SIG-M5 treated with dmso at 0.1 percent for 504 hours (cell line): Measurements from ENCODE around the gene CFDP1.
"Not testable (repeated sequence)": the region's sequence is repeated elsewhere in the genome, so short reads cannot be mapped to it uniquely, and the experiment has no call there.

Experiments used
- DNase-seq: peaks from one replicate; lab custom pipeline; 2025; ENCODE audit not compliant: unreplicated experiment; lab: John Stamatoyannopoulos, UW

Gene CFDP1

DNA sequence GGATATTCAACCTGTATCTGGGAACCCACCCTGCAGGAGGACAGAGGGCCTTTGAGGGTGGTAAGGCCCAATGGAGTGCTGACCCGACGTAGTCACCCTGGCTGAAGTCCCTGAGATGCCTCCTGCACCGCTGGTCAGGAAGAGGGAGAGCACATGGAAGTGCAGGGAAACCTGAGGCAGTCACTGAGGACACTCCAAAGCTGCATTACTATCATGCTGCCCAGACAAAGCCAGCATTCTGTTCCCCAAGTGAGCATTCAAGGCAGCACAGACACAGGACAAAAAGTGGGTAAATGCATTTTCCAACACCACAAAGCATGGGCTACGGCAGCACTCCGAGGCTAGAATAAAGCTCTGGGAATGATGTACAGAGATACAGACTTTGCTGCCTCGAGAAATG is 135.0 kb downstream of the CFDP1 start:
- no peak for DNase-seq

DNA sequence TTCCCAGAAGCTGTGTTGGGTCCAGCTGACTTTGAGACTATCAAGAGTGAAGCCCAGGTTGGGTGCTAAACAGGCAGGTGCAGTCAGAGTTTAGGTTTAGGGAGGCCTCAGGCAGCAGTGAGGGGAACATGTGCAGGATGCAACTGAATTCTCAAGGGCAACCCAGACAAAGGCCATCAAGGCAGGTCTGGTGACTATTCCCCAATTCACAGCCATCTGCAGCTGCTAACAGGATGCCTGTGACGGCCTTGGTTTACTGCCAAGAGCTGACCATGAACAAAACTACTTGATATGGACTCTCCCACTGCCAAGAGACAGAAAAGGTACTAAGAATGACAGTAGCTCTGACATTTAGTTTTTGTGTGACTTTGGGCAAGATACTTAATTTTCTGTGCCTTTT is 136.7 kb downstream of the CFDP1 start:
- no peak for DNase-seq

GRCh38 chr16:75294773-75295459 is 138.4 kb downstream of the CFDP1 start:
- DNase-seq, result no peak

DNA sequence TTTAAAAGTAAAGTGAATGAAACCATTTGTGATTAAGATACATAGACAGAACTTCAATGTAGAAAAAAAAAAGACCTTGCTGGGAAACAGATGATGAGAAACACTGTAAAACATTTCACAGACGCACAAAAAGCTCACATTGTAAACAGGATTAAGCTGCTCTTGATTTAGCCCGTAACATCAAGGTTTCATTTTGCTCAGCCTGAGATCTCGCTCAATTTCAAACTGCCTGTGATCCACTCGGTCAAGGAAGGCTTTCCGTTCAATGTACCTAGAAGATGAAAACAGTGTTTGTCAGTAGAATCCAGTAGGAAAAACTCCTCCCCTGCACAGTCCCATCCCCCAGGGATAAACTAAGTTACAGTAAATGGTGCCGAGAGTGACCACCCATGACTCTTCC is 139.5 kb downstream of the CFDP1 start:
- DNase-seq, result no peak

DNA sequence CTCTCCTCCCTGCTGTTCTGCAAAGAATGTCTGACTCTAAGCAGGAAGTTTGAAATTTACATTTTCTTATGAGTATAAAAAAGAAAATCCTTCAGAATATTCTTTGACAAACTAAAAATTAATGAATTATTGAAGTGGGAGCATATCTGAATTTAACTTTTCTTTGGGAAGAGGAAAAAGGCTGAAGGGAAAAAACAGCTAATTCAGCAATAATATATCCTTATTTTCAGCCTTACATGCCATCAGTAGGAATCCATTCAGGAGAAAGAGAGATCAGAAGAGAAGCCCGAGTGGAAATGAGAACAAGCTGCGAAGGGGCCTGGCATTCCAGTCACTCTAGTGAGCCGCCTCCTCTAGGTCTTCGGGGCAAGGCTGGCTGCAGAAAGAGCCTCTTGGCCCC is 140.1 kb downstream of the CFDP1 start:
- no peak for DNase-seq

GRCh38 chr16:75292691-75293090 is 140.6 kb downstream of the CFDP1 start:
- no peak for DNase-seq

DNA sequence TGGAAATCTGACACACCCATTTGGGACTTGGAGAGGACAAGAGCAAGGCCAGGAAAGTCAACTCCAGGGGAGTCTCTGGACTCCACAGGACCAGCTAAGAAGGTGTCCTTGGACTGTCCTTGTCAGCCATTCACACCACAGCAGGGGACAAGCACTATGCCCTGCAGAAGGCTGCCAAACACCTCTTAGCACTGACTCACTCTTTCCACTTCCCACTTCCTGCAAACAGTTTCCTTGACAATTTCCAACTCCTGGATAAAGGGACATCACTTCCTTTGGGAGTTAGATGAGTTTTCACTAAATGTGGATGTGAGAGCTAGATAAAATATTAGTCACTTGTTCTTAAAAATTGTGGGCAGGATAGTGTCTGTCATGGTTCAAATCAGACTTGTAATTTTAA is 144.1 kb downstream of the CFDP1 start:
- DNase-seq, result no peak

DNA sequence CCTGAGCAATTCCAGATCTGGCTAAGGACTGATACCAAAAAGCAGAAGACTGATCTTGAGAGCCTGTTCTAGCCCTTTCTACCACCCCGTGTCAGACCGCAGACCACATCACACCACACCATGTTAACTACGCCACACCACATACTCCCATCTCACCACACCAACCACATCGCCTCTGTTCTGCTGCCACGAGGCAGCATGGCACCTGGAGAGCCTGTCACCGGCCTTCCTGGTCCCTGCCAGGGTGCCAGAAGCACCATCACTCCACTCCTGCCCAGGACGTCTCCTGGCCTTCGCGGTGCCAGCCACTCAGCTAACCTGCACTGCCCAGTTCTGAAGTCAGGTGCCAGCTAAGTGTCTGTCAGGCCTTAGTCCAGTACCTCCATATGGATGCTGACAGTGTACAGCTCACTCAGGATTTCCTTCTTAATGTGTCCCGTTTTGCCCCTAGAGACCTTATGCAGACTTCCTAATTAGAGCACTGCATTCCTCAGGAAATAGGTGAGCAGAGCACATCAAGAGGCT is 144.6 kb downstream of the CFDP1 start:
- DNase-seq, result no peak

GRCh38 chr16:75288181-75288580 is 145.1 kb downstream of the CFDP1 start:
- no peak for DNase-seq

DNA sequence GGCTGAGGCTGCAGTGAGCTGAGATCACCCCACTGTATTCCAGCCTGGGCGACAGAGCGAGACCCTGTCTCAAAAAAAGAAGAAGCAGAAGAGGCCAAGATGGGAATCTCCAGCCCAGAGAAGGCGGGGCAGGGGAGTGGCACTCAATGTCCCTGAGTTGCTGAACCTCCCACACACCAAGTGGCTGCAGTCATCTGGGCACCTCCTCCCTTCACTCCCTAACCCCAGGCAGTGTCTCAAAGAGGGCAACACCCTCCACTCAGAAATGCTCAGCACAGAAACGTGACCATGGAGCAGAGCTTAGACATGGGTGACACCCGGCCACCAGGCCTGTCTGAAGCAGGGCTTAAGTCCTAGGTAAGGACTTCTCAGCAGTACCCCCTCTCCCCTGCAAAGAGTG is 145.6 kb downstream of the CFDP1 start:
- no peak for DNase-seq

- DNase-seq, result no peak
Observed at GRCh38 chr16:75286389-75286788, 146.9 kb downstream of the CFDP1 start.

DNA sequence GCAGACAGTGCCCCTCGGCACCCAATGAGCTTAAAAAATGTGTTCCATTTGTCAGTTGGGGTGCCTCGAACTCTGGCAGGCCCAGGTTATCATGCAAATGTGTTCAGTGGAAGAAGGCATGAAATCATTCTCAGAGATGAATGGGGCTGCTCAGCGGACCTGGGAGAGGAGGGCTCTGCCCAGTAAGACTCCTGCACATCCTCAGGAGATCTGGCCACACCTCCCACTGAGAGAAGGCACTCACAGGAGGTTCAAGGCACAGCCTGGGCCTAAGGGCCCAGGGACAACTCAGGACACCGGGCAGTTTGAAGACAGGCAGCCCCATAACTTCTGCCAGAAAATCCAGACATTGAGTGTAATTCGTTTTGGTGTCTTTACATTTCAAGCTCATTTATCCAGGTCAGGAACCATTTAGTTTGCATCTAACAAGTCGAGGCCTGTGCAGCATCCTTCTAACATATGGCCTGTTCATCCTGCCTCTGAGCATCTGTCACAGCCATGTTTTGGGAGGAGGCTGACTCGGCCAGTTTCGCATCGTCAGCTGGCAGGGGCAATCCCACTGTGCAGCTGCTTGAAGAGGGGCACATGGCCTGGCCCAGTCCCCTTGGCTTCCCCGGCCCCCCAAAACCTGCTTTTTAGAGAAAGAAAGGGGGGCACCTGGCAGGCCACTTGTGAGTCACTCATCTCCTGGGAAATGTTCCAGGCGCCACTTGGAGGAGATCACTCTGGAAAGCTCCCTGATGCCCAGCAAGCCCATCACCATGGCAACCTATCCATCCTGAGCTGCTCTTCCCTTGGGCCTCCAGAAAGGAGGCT is 150.6 kb downstream of the CFDP1 start:
- no peak for DNase-seq

DNA sequence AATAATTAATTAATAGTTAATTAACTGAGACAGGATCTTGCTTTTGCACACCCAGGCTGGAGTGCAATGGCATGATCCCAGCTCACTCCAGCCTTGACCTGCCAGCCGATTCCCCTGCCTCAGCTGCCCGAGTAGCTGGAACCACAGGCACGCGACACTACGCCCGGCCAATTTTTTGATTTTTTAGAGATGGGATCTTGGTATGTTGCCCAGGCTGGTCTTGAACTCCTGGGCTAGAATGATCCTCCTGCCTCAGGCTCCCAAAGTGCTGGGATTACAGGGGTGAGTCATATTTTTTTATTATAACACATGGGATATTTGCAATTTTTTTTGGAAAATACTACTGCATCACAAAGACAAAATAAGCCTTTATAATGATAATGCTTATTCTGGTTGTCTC is 151.5 kb downstream of the CFDP1 start:
- no peak for DNase-seq

- DNase-seq, result not testable (repeated sequence)
Observed at GRCh38 chr16:75281009-75281408, 152.3 kb downstream of the CFDP1 start.

DNA sequence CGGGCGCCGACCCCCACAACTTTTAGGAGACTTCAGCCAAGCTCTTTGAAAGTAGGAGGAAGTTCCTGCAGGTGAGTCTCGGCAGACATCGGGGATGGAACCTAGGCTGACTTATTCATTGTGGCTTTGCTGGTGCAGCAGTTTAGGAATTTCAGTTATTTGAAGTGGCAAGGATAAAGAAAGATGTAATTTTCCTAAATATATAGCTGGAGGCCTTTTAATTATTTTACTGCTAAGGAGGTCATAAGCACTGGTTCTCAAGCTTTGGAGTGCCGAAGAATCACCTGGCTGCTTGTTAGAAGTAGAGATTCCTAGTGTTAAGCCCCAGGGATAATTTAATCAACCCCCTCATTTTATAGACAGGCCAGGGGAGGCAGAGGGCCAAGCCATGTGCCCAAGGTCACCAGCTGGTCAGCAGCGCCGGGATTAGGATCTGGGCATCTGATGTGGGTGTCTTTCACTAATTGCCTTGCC is 152.9 kb downstream of the CFDP1 start:
- no peak for DNase-seq

DNA sequence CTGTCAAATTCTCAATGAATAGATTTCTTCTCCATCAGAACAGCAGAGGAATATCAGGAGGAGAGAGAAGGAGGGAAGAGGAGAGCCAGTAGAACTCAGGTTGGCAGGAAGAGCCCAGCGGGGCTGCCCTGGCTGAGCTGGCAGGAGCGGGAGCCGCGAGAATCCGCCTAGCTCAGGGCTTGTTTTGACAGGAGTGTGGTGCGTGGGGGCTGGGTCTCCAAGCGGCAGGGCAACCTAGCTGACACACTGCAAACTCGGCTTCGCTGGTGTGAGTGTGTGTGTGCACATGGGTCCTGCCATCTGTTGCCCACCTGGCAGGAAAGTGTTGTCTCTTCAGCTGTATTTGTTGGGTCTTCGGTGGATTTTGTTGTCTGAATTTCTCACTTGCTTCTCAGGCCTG is 154.0 kb downstream of the CFDP1 start:
- DNase-seq, result no peak

DNA sequence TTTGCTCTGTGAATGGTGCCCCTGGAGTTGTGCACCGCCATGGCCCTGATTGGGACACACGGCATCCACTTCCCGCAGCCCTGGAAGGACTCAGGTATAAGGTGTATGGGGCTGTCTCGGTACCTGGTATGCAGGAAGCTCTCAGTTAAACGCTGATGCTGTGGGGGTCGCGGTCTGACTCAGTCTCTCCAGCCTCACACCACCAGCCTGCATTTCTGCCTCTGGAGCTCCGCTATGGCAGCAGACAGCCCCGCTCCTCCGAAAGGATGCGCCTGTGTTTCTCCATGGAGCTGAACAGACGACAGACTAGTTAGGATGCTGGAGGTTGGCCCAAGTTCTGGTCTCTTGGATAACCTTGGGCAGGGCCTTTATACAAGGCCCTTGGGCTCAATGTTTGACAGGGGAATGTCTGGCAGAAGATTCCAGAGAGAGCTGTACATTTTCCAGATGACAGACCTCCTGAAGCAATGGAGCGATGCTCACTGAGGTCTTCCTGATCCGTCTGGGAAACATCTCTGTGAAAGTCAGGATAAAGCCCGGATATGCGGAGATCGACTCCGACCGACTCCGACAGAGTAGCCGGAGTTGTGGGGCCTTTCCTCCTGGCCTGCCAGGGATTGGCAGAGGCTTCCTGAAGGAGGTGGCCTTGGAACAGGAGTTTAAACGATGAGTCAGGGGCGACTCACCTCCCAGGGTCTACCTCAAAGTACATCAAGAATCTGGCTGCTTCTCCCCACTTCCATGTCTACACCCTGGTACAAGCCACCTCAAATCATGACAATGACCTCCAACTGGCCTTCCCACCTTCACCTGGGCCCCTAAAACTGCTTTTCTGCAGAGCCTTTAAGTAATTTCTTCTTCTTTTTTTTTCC is 160.0 kb downstream of the CFDP1 start:
- DNase-seq, result no peak

DNA sequence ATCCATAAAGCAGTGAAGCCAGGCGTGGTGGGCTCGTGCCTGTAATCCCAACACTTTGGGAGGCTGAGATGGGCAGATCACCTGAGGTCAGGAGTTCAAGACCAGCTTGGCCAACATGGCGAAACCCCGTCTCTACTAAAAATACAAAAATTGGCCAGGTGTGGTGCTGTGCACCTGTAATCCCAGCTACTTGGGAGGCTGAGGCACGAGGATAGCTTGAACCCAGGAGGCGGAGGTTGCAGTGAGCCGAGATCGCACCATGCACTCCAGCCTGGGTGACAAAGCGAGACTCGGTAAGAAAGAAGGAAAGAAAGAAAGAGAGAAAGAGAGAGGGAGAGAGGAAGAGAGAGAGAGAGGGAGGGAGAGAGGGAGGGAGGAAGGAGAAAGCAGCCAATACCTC is 160.7 kb downstream of the CFDP1 start:
- DNase-seq, result not testable (repeated sequence)

- no peak for DNase-seq
Observed at GRCh38 chr16:75272097-75272551, 161.2 kb downstream of the CFDP1 start.

DNA sequence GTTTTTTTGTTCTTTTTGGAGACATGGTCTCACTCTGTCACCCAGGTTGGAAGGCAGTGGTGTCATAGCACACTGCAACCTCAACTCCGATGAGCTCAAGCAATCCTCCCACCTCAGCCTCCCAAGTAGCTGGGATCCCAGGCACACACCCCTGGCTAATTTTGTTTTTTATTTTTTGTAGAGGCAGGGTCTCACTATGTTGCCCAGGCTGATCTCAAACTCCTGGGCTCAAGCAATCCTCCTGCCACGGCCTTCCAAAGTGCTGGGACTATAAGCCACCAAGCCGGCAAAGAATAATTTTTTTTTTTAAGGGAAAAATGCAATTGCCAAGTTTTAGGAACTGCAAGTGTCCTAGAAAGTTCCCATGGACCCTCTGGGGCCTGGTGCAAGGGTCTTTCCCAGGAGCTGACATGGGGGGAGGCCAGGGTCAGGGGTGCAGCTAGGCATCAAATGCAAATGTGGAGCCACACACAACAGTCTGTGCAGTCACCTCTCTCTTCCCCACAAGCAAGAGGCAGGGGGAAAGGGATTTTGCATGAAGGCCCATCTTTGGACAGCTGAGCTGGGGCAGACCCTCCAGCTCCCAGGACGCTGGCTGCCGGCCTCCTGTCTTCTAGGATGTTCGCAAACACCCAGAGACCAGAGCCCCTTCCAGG is 161.7 kb downstream of the CFDP1 start:
- no peak for DNase-seq

GRCh38 chr16:75269358-75269757 is 163.9 kb downstream of the CFDP1 start:
- DNase-seq, result not testable (repeated sequence)
